ENCODE data around the gene OXSR1. TPM values are rescaled to one million over a fixed set of nuclear protein-coding genes. Genes with fewer than 3 reads are reported as not detected.

OXSR1 gene
- total and polyA plus RNA-seq, 12 donors, result 13.7 to 38.4 (median 31.2) TPM

DNA sequence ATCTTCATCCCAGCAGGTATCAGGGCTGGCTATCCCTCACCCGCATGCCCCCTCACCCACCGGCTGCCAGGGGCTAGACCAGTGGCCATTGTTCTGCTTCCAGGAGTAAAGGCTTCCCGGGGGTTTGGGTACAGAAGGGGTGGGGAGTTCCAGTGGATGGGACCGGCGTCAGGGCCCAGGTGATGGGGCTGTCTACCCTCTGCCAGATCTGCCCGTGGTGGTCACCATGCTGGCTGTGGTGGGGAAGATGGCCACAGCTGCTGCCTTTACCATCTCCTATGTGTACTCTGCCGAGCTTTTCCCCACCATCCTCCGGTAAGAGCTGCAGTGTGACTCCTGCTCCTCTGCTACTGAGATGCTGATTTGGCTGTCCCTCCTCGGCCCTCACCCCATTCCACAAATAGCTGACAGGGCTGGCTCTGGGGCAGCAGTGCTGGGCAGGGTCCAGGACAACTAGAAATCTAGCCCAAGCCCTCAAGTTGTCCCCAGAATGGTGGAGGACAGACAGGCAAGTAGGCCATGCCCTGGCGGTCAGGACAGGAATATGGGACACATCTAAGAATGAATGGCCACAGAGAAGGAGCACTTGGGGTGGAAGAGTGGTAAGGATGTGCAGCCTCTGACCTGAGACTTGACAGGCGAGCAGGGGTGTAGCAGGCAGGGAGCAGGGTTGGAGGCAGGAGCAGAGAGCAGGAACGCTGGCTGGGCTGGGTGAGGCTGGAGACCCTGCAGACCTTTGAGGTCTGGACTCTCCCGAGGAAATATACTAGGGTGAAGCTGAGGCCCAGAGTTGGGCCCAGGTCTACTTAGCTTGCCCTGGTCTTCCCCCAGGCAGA is 111.0 kb downstream of the OXSR1 start:
- TF ChIP-seq, protein P1, sequence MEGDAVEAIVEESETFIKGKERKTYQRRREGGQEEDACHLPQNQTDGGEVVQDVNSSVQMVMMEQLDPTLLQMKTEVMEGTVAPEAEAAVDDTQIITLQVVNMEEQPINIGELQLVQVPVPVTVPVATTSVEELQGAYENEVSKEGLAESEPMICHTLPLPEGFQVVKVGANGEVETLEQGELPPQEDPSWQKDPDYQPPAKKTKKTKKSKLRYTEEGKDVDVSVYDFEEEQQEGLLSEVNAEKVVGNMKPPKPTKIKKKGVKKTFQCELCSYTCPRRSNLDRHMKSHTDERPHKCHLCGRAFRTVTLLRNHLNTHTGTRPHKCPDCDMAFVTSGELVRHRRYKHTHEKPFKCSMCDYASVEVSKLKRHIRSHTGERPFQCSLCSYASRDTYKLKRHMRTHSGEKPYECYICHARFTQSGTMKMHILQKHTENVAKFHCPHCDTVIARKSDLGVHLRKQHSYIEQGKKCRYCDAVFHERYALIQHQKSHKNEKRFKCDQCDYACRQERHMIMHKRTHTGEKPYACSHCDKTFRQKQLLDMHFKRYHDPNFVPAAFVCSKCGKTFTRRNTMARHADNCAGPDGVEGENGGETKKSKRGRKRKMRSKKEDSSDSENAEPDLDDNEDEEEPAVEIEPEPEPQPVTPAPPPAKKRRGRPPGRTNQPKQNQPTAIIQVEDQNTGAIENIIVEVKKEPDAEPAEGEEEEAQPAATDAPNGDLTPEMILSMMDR (IDR thresholded peaks at IDR 0.05), result no peak
- 88 to 91% methylated on average over 13 of the region's 13 CpGs for WGBS, 2 donors
- intact Hi-C loops (cut with DNase I), result no loop called here
- no peaks in the 10 kb centered on the region for H3K4me1 ChIP-seq
- ATAC-seq (peak in 2 of 8 donors; percentile 11 to 44), DNase-seq (no peak)
- H3K4me3 ChIP-seq, result no peak overlapping the region
- H3K36me3 ChIP-seq, result peaks cover 0 to 3% (median 0%) of the 10 kb centered on the region in 9 donors
- H3K9me3 ChIP-seq, result no peaks in the 10 kb centered on the region
- H3K27ac ChIP-seq, result no peak overlapping the region
- no peaks in the 10 kb centered on the region for H3K27me3 ChIP-seq

DNA sequence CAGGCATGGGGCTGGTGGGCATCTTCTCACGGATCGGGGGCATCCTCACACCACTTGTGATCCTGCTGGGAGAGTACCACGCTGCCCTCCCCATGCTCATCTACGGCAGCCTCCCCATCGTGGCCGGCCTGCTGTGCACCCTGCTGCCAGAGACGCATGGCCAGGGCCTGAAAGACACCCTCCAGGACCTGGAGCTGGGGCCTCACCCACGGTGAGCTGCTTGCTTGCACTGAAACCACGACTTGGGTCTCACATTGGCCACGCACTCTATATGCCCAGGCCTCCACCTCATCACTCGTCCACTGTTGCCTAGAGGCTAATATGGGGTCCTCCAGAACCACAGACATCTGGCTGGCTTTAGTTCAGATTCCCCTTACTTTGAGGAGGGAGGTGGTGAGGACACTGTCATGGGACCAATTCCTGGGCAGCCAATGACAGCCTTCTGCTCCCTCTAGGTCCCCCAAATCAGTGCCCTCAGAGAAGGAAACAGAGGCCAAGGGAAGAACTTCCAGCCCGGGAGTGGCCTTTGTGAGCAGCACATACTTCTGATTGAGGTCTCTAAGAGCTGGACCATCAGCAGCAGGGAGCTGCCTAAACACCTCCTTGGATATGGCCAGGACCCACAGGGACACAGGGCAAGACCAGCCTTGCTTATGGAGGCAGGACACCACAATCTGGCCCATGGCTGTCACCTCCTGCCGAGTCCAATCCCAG is 111.7 kb downstream of the OXSR1 start:
- ATAC-seq (peak in 1 of 8 donors; percentile 22), DNase-seq (no peak)
- no peaks in the 10 kb centered on the region for H3K9me3 ChIP-seq
- no peaks in the 10 kb centered on the region for H3K27me3 ChIP-seq
- 95% methylated on average over 13 of the region's 13 CpGs for WGBS, 2 donors
- intact Hi-C loops (cut with DNase I), result no loop called here
- H3K27ac ChIP-seq, result no peak overlapping the region
- no peaks in the 10 kb centered on the region for H3K4me1 ChIP-seq
- H3K4me3 ChIP-seq, result no peak overlapping the region
- TF ChIP-seq, protein P1 (IDR thresholded peaks at IDR 0.05), result no peak
- H3K36me3 ChIP-seq, result peaks cover 0 to 3% (median 0%) of the 10 kb centered on the region in 9 donors

DNA sequence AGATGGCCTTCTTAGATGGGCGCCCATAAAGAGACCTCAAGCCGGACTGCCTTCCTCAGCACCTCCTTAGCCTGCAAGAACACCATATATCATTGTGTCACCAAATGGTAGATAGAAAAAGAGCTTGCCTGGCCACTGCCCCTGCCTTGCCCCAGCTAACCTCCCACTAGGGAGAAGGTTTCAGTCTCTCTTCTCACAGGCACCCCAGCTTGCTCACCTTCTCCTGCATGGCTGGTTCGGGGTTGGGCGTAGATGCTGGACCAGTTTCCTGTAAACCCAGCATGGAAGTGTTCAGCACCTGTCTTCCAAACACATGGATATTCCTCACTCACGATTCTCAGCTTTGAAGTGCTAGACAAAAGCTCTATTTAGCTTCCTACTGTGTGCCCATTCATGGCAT is 113.5 kb downstream of the OXSR1 start:
- WGBS, 2 donors, result 88 to 93% methylated on average over 5 of the region's 5 CpGs
- Histone ChIP-seq H3K36me3 (peaks cover 0 to 3% (median 0%) of the 10 kb centered on the region in 9 donors), H3K27ac (no peak overlapping the region), H3K4me3 (no peak overlapping the region), H3K4me1 (no peaks in the 10 kb centered on the region), H3K27me3 (no peaks in the 10 kb centered on the region), H3K9me3 (no peaks in the 10 kb centered on the region)
- TF ChIP-seq, protein P1 (IDR thresholded peaks at IDR 0.05), result no peak
- intact Hi-C loops (cut with DNase I), result no loop called here
- DNase-seq, result no peak
- ATAC-seq, result no peak

DNA sequence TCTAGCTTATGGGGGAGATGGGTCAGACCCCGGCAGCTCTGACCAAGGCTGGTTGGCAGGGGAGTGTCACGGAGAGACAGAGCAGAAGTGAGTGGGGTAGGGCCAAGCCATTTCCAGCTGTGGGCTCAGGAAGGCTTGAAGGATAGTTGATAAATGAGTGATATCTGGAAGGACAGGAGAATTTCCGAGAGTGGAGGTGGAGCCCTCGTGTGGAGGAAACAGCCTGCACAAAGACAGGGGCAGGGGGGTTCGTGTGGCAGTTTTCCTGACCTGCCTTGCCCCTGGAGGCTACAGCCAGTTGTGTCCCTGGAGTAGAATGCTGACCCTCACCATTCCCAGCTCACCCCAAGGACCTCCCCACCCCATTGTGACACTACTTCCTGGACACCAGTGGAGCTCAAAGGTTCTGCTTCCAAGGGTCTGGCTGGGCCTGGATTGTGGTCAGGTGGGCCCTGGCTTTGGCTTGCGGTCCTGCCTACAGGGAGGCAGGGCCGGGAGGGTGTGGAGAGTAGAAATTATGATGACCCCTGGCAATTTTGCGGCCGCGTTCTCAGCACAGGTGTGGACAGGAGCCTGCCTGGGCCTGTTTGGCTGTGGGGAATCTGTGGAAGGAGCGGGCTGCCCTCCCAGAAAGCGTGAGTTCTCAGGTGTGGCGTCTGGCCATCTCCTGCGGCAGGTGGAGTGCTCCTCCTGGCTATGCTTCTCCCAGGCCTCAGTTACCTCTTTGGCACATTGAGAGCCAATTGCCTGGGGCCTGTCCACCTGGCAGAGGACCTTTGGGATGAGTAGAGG is 116.8 kb downstream of the OXSR1 start, which contains the start of gene SLC22A14:
SLC22A14 (plus strand) TSS at position 400 of the 792 bp plus-strand sequence. CDS start 23,733 bp downstream, outside the sequence.
- Histone ChIP-seq H3K27me3 (no peaks in the 10 kb centered on the region), H3K9me3 (no peaks in the 10 kb centered on the region), H3K4me3 (no peak within 1 kb of the TSS), H3K27ac (no peak within 1 kb of the TSS), H3K36me3 (no peaks in the 10 kb centered on the region), H3K4me1 (no peaks in the 10 kb centered on the region)
- ATAC-seq (no peak), DNase-seq (no peak)
- TF ChIP-seq, protein P1 (IDR thresholded peaks at IDR 0.05), result no peak
- intact Hi-C loops (cut with DNase I), result loop anchor here in 1 of 10 donors (5.0 kb wide), 1 partner anchor 390 kb away; no protein-coding TSS in a partner anchor
- WGBS, 2 donors, result 90 to 91% methylated on average over 14 of the region's 14 CpGs
